GM19324 (cell line): ENCODE results near the gene SLC6A19.
"Not testable (repeated sequence)": the region's sequence is repeated elsewhere in the genome, so short reads cannot be mapped to it uniquely, and the experiment has no call there.

Experiments
- ATAC-seq: cut with Tn5 transposase; IDR thresholded peaks from one replicate; pipeline ENCODE4 v1.9.1; 2021; ENCODE audit warnings: mild to moderate bottlenecking, moderate library complexity; ENCODE audit not compliant: unreplicated experiment, low FRiP score

Gene SLC6A19

DNA sequence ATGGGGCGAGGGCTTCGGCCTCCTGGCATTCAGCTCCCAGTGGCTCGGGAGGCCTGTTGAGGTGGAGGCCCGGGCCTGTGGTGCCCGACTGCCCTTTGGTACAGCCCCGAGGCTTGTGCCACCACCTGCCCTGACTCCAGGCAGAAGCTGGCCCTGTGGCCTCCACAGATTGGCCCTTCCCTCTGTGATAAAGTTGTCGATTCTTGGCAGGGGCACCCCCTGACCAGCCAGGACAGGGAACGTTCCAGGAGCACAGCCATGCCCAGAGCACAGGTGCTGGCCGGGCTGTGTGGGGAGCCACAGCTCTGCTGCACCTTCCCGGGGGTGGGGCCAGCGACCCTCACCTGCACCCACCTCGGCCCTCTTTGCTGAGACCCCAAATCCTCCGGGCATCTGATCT lies 56.4 kb downstream of the SLC6A19 start:
- no peak for ATAC-seq

GRCh38 chr5:1259806-1260480 lies 58.5 kb downstream of the SLC6A19 start:
- ATAC-seq: no peak

DNA sequence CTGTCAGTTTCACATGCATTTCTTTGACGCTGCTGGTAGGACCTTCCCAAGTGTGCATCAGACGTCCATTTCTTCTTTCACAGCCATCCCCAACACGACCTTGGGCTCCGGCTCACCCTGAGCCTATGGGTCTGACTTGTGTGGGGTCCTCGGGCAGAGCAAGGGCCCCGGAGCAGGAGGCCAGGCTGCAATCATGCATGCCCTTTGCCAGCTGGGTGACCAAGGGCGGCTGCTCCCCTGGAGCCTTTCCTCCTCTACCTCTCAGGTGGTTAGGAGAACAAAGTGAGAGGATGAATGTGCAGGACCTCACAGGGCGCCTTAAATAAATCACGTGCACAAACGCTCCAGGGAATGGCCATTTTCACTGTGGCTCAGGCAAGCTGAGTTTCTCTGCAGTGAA lies 60.2 kb downstream of the SLC6A19 start:
- ATAC-seq: no peak

DNA sequence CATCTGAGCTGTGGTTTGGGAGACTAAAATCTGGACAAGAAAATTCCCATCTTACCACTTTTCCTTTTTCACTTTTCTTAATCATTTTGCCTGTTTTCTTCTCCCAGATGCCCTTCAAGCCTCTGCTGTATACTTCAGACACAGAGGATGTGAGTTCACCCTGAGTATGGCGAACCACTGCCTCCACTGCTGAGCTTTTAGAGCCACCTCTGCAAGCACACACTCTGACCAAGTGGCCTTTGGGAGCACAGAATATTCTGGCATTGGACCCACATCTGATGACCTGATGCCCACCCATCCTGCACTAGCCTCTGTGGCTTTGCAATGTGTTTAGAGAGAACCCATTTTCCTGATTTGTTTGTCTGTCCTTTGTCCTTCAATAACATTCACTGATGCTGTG lies 61.0 kb downstream of the SLC6A19 start:
- no peak for ATAC-seq

- no peak for ATAC-seq
Observed at GRCh38 chr5:1264211-1264610, 62.8 kb downstream of the SLC6A19 start.

DNA sequence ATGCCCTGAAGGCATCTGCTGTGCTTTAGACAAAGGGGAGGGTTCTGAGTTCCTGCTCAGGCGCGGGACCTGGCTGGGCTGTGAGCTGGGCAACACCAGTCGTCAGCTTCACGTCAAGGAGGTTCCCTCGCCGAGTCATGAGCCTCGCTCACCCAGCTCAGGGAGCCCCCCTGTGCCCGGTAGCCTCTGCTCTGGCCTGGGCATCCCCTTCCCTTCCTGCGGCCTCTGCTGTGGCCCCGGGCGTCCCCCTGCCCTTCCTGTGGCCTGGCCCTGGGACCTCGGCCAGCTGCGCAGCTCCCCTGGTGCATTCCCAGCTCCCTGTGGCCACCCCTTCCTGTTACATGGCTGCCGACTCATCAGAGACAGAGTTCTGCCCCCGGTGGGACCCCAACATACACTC lies 63.6 kb downstream of the SLC6A19 start:
- ATAC-seq: no peak

GRCh38 chr5:1265461-1266455 lies 64.4 kb downstream of the SLC6A19 start:
- ATAC-seq: no peak

DNA sequence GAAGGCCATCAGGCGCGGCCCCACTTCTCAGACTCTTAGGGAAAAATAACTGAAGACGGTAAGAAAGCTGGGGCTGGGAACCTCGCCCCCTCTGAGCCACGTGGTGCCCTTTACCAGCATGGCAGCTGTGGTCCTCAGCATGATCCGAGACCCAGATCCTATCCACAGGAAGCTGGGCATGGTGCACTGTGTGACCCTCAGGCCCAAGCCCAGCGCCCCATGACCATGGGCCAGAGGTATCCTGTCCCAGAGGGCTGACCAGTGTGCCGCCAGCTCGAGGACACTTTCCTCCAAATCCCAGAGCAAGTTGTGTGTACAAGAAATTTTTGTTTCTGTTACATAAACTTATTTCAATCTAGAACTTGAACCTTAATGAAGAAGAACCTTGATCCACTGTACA lies 65.4 kb downstream of the SLC6A19 start:
- ATAC-seq: no peak

DNA sequence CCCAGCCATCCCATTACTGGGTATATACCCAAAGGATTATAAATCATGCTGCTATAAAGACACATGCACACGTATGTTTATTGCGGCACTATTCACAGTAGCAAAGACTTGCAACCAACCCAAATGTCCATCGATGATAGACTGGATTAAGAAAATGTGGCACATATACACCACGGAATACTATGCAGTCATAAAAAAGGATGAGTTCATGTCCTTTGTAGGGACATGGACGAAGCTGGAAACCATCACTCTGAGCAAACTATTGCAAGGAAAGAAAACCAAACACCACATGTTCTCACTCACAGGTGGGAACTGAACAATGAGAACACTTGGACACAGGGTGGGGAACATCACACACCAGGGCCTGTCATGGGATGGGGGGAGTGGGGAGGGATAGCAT lies 66.1 kb downstream of the SLC6A19 start:
- ATAC-seq: not testable (repeated sequence)

GRCh38 chr5:1268056-1268455 lies 66.7 kb downstream of the SLC6A19 start:
- ATAC-seq: no peak

DNA sequence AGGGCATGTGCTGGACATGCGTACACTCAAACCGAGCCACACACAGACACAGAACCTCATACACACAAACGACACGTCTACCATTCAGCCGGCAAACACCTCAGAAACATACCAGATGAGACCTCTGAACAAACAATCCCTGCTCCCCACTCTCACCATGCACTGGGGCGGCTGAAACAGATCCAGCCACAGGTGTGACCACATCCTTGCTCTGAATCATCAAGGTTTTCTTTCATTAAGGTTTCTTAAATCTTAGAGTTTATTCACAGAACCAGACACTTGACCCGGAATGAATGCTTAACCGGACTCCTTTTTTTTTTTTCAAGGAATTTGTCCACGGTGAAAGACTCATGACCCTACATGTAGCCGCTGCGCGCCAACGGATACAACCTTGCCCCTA lies 67.3 kb downstream of the SLC6A19 start:
- ATAC-seq: no peak

DNA sequence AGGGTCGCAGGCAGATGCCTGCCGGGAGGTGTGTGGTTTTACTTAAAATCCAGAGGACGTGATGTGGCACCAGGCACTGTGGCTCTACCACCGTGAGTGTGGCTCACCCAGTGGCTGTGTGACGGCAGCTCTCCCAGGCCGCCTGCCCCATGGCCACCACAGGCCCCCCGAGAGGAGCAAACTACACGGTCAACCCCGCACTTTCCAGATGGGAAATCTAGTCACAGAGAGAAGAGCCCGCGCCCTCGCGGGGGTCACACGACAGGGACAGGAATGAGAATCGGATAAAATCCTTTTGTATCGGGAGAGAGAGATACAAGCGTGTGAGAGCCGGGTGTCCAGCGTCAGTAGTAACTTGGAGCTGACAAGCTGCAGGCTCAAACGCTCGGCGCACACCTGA lies 69.0 kb downstream of the SLC6A19 start:
- no peak for ATAC-seq

GRCh38 chr5:1270933-1271914 lies 69.8 kb downstream of the SLC6A19 start:
- no peak for ATAC-seq

GRCh38 chr5:1272201-1272600 lies 70.8 kb downstream of the SLC6A19 start:
- ATAC-seq: no peak

GRCh38 chr5:1273745-1274144 lies 72.3 kb downstream of the SLC6A19 start:
- no peak for ATAC-seq

GRCh38 chr5:1274471-1274870 lies 73.1 kb downstream of the SLC6A19 start:
- no peak for ATAC-seq
